H1 (cell line): Measurements from ENCODE around the gene CFAP210. TPM values are rescaled to one million over a fixed set of nuclear protein-coding genes. Genes with fewer than 3 reads are reported as not detected.

Experiments
- CTCF ChIA-PET: fragments of 300-600 bp; sonication (Branson Sonifier 250); formaldehyde crosslinking; loops from one replicate; lab custom pipeline; 2021; ENCODE audit not compliant: partially characterized antibody; lab: Charles Lee
- POLR2A ChIA-PET: fragments of 300-600 bp; sonication (Branson Sonifier 250); formaldehyde crosslinking; loops from one replicate; lab custom pipeline; 2021; ENCODE audit warnings: inconsistent platforms; ENCODE audit not compliant: partially characterized antibody; lab: Charles Lee
- DNase-seq, 2 experiments: peaks; one replicate each; pipeline versions ENCODE4 v3.0.0 to v3.0.0-alpha.2; 2010 to 2022; ENCODE audit warnings: low spot score in 2 of 2, low read depth in 1 of 2, mixed read lengths in 1 of 2
- FAIRE-seq: peaks from 2 replicates; lab custom pipeline; 2011; peaks lifted over from hg19 to GRCh38; lab: Jason Lieb, UNC
- H2AFZ ChIP-seq: 2 replicates; pipeline ENCODE4 v1.8.1; 2012; ENCODE audit warnings: low read length, inconsistent platforms
- H2AK5ac ChIP-seq: 2 replicates; pipeline ENCODE4 v1.6.1; 2013; ENCODE audit warnings: low read depth, low read length
- H2BK120ac ChIP-seq: replicated peaks from 2 replicates; pipeline ENCODE3; 2013; ENCODE audit warnings: low read depth, low read length, inconsistent platforms
- H2BK12ac ChIP-seq: 2 replicates; pipeline ENCODE4 v1.6.1; 2013; ENCODE audit warnings: low read depth, low read length
- H2BK15ac ChIP-seq: 2 replicates; pipeline ENCODE4 v1.6.1; 2013; ENCODE audit warnings: low read length
- H2BK20ac ChIP-seq: 2 replicates; pipeline ENCODE4 v1.6.1; 2013; ENCODE audit warnings: low read length
- H2BK5ac ChIP-seq: 2 replicates; pipeline ENCODE4 v1.6.1; 2013; ENCODE audit warnings: low read depth, low read length
- H3K14ac ChIP-seq: 2 replicates; pipeline ENCODE4 v1.6.1; 2013; ENCODE audit warnings: inconsistent platforms; ENCODE audit not compliant: insufficient read length
- H3K18ac ChIP-seq: 2 replicates; pipeline ENCODE4 v1.6.1; 2013; ENCODE audit warnings: low read length; ENCODE audit errors: extremely low read depth
- H3K23ac ChIP-seq: 2 replicates; pipeline ENCODE4 v1.6.1; 2013; ENCODE audit warnings: inconsistent platforms; ENCODE audit not compliant: insufficient read length
- H3K23me2 ChIP-seq: 2 replicates; pipeline ENCODE4 v1.6.1; 2013; ENCODE audit warnings: low read depth, low read length
- H3K27ac ChIP-seq: 2 replicates; pipeline ENCODE4 v1.6.1; 2011; ENCODE audit warnings: low read depth, low read length, inconsistent platforms
- H3K27me3 ChIP-seq, 4 experiments: replicated peaks in 1 of 4; 1 replicate in 1 of 4; 2 replicates in 3 of 4; pipeline versions ENCODE4 v1.6.1 to v1.8.1; 2011 to 2013; ENCODE audit warnings: low read length in 3 of 4, mild to moderate bottlenecking in 3 of 4, inconsistent platforms in 2 of 4, mixed read lengths in 2 of 4, moderate library complexity in 1 of 4; ENCODE audit not compliant: control insufficient read depth in 3 of 4, insufficient read depth in 3 of 4; ENCODE audit errors: extremely low read depth in 1 of 4
- H3K36me3 ChIP-seq, 4 experiments: 2 replicates each; pipeline versions ENCODE4 v1.6.1 to v1.8.1; 2011 to 2013; ENCODE audit warnings: mild to moderate bottlenecking in 4 of 4, low read length in 3 of 4, moderate library complexity in 2 of 4, control low read depth in 1 of 4, inconsistent platforms in 1 of 4; ENCODE audit not compliant: insufficient read depth in 4 of 4, control insufficient read depth in 2 of 4
- H3K4ac ChIP-seq: replicated peaks from 2 replicates; pipeline ENCODE3; 2013; ENCODE audit warnings: low read length, low read depth, mixed read lengths, inconsistent platforms; ENCODE audit not compliant: insufficient read length
- H3K4me1 ChIP-seq, 4 experiments: replicated peaks in 1 of 4; 1 replicate in 1 of 4; 2 replicates in 3 of 4; pipeline versions ENCODE4 v1.6.1 to v1.8.1; 2011 to 2013; ENCODE audit warnings: low read length in 3 of 4, inconsistent platforms in 2 of 4, mixed read lengths in 1 of 4; ENCODE audit not compliant: insufficient read depth in 4 of 4, control insufficient read depth in 3 of 4
- H3K4me2 ChIP-seq, 2 experiments: 2 replicates each; pipeline versions ENCODE4 v1.6.1 to v1.8.1; 2011 to 2013; ENCODE audit warnings: low read depth in 2 of 2, low read length in 2 of 2, control low read depth in 1 of 2, inconsistent platforms in 1 of 2, mild to moderate bottlenecking in 1 of 2; ENCODE audit not compliant: insufficient read depth in 1 of 2
- H3K4me3 ChIP-seq, 4 experiments: fragments of 200-600, 300-600 bp in 1 of 4; sonication (generic), shearing (Covaris generic), sonication (Bioruptor Twin) in 1 of 4; 2 replicates each; pipeline versions ENCODE4 v1.5.1 to v1.8.1; 2011 to 2016; ENCODE audit warnings: low read length in 4 of 4, low read depth in 3 of 4, control low read depth in 2 of 4, inconsistent platforms in 2 of 4, mild to moderate bottlenecking in 2 of 4, mixed read lengths in 1 of 4, moderate library complexity in 1 of 4; ENCODE audit not compliant: insufficient read depth in 2 of 4; ENCODE audit errors: extremely low read depth in 1 of 4
- H3K56ac ChIP-seq: replicated peaks from 2 replicates; pipeline ENCODE3; 2013; ENCODE audit warnings: low read depth, mild to moderate bottlenecking, mixed read lengths, low read length, inconsistent platforms; ENCODE audit not compliant: insufficient read length
- H3K79me1 ChIP-seq: 2 replicates; pipeline ENCODE4 v1.6.1; 2013; ENCODE audit warnings: low read depth, low read length, control low read depth
- H3K79me2 ChIP-seq, 2 experiments: 2 replicates each; pipeline versions ENCODE4 v1.6.1 to v1.8.1; 2012 to 2013; ENCODE audit warnings: low read length in 2 of 2, mild to moderate bottlenecking in 2 of 2, inconsistent platforms in 1 of 2; ENCODE audit not compliant: insufficient read depth in 2 of 2, control insufficient read depth in 1 of 2
- H3K9ac ChIP-seq, 4 experiments: replicated peaks in 1 of 4; 1 replicate in 1 of 4; 2 replicates in 3 of 4; pipeline versions ENCODE4 v1.6.1 to v1.8.1; 2011 to 2013; ENCODE audit warnings: low read depth in 3 of 4, low read length in 3 of 4, control low read depth in 2 of 4, mild to moderate bottlenecking in 2 of 4, moderate library complexity in 2 of 4, inconsistent platforms in 1 of 4; ENCODE audit errors: extremely low read depth in 1 of 4
- H3K9me3 ChIP-seq, 2 experiments: 2 replicates each; pipeline versions ENCODE4 v1.6.1 to v1.8.1; 2012 to 2013; ENCODE audit warnings: mild to moderate bottlenecking in 2 of 2, moderate library complexity in 2 of 2, control low read depth in 1 of 2, inconsistent platforms in 1 of 2, low read depth in 1 of 2, low read length in 1 of 2, mixed read lengths in 1 of 2; ENCODE audit not compliant: insufficient read depth in 2 of 2
- H4K20me1 ChIP-seq, 2 experiments: replicated peaks in 1 of 2; 2 replicates each; pipeline versions ENCODE3 to v1.8.1; 2011 to 2013; ENCODE audit warnings: inconsistent platforms in 2 of 2, low read length in 2 of 2, mild to moderate bottlenecking in 1 of 2; ENCODE audit not compliant: insufficient read depth in 2 of 2, control insufficient read depth in 1 of 2
- H4K5ac ChIP-seq: 2 replicates; pipeline ENCODE4 v1.6.1; 2013; ENCODE audit warnings: low read length, low read depth, mixed read lengths, inconsistent platforms; ENCODE audit not compliant: insufficient read length
- H4K8ac ChIP-seq: 2 replicates; pipeline ENCODE4 v1.8.0; 2013; ENCODE audit warnings: mild to moderate bottlenecking, moderate library complexity, low read length, inconsistent platforms; ENCODE audit not compliant: insufficient read depth; ENCODE audit errors: extremely low read depth
- H4K91ac ChIP-seq: replicated peaks from 2 replicates; pipeline ENCODE3; 2013; ENCODE audit warnings: low read length, mixed read lengths, inconsistent platforms; ENCODE audit not compliant: insufficient read length
- CBX5 ChIP-seq: fragments of 300-800, 300-1000 bp; sonication (generic); IDR thresholded peaks from 2 replicates; pipeline ENCODE4 v1.7.1; 2016; ENCODE audit warnings: antibody characterized with exemption, low read length, low read depth
- CTBP2 ChIP-seq: IDR thresholded peaks from 2 replicates; pipeline ENCODE4 v1.7.0; 2011; ENCODE audit warnings: borderline replicate concordance, mild to moderate bottlenecking, moderate library complexity, mixed read lengths, low read length; ENCODE audit not compliant: insufficient read depth, insufficient read length
- KDM4A ChIP-seq: IDR thresholded peaks from one replicate; pipeline ENCODE4 v1.7.1; 2012; ENCODE audit warnings: low read depth, mild to moderate bottlenecking, moderate library complexity, low read length, inconsistent platforms; ENCODE audit not compliant: severe bottlenecking
- POLR2A ChIP-seq, 2 experiments: IDR thresholded peaks; 1 replicate in 1 of 2; 2 replicates in 1 of 2; pipeline ENCODE4 v1.6.1; 2011; ENCODE audit warnings: low read depth in 2 of 2, low read length in 2 of 2, mild to moderate bottlenecking in 2 of 2; ENCODE audit errors: control extremely low read depth in 1 of 2
- POU5F1 ChIP-seq: IDR thresholded peaks from 2 replicates; pipeline ENCODE4 v1.6.1; 2011; ENCODE audit warnings: low read depth, mild to moderate bottlenecking, low read length, moderate library complexity
- RNF2 ChIP-seq: fragments of 200-900, 300-1000 bp; sonication (generic); IDR thresholded peaks from 2 replicates; pipeline ENCODE4 v1.7.1; 2016; ENCODE audit warnings: borderline replicate concordance, low read depth, mild to moderate bottlenecking, antibody characterized with exemption, low read length; ENCODE audit not compliant: poor library complexity, severe bottlenecking; ENCODE audit errors: missing control alignments
- SIN3A ChIP-seq, 2 experiments: IDR thresholded peaks in 1 of 2; conservative IDR thresholded peaks in 1 of 2; 2 replicates each; pipeline ENCODE4 v1.6.1; 2011 to 2012; ENCODE audit warnings: low read length in 2 of 2, improper control_type of control experiment in 1 of 2, low read depth in 1 of 2, mild to moderate bottlenecking in 1 of 2
- SRF ChIP-seq: IDR thresholded peaks from 2 replicates; pipeline ENCODE4 v1.6.1; 2011; ENCODE audit warnings: mild to moderate bottlenecking, low read depth, low read length, moderate library complexity
- TEAD4 ChIP-seq: IDR thresholded peaks from 2 replicates; pipeline ENCODE4 v1.6.1; 2012; ENCODE audit warnings: low read depth, low read length, inconsistent platforms, mixed read lengths
- WGBS, 2 experiments: shearing (Covaris generic) in 1 of 2; methylation state at CpG; one replicate each; pipeline versions ENCODE4 v1.1.6 to v1.1.7; 2013 to 2015; ENCODE audit warnings: low lambda C conversion rate in 2 of 2, mixed read lengths in 2 of 2, inconsistent platforms in 1 of 2, low coverage in 1 of 2, missing lambda C conversion rate in 1 of 2; ENCODE audit not compliant: insufficient replicate concordance in 2 of 2, insufficient coverage in 1 of 2, insufficient read length in 1 of 2; ENCODE audit errors: extremely low coverage in 1 of 2, missing lambda C conversion rate in 1 of 2; 5-methylcytosine and 5-hydroxymethylcytosine counted together
- polyA plus RNA-seq, 7 experiments: library from polyadenylated mRNA; depleted of rRNA in 3 of 7; stranded (reverse) in 5 of 7; unstranded in 2 of 7; fragments of >200 nt in 5 of 7; fragments of 200-250 nt in 2 of 7; gene quantifications; 1 replicate in 5 of 7; 2 replicates in 1 of 7; 4 replicates in 1 of 7; pipeline versions ENCODE4 v1.2.1 to v1.2.3, GENCODE V29; 2011 to 2013; ENCODE audit warnings: missing spikeins in 2 of 7, mixed read lengths in 2 of 7
- total RNA-seq: library from RNA; stranded (reverse); fragmentation: NEBNext Ultra II Directional; extraction: Animal tissue kit (Norgen Biotek cat#: 25700); gene quantifications from 2 replicates; pipeline ENCODE4 v1.2.1, GENCODE V29; 2021
- TF ChIP-seq, protein P1 (sequence below): IDR thresholded peaks from 2 replicates; pipeline ENCODE4 v1.6.1; 2012; ENCODE audit warnings: inconsistent platforms

The CFAP210 gene
- total and polyA plus RNA-seq, 2 of the 8 experiments (the other 6 are each of a cell fraction or from before 2014, with no cell fraction given): 0.06 to 0.37 TPM

DNA sequence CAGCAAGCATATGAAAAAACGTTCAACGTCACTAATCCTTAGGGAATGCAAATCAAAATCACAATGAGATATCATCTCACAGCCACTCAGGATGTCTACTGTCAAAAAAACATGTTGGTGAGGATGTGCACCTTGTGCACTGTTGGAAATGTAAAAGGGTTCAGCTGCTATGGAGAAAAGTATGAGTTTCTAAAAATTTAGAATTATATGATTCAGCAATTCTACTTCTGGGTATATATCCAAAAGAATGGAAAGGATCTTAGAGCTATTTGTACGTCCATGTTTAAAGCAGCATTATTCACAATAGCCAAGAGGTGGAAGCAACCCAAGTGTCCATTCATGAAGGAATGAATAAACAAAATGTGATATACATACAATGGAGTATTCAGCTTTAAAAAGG lies 50.0 kb downstream of the CFAP210 start:
- Histone ChIP-seq H3K18ac (no peak overlapping the region), H3K27me3 (no peaks in the 10 kb centered on the region), H2AK5ac (no peak overlapping the region), H2BK12ac (no peak overlapping the region), H3K4me2 (no peak overlapping the region), H2BK5ac (no peak overlapping the region), H3K79me2 (no peaks in the 10 kb centered on the region), H3K9me3 (no peaks in the 10 kb centered on the region), H3K4ac (no peak overlapping the region), H2BK120ac (no peak overlapping the region), H3K36me3 (no peaks in the 10 kb centered on the region), H4K8ac (no peak overlapping the region), H3K56ac (no peak overlapping the region), H3K14ac (no peak overlapping the region), H2BK20ac (no peak overlapping the region), H3K4me3 (no peak overlapping the region), H4K20me1 (peaks cover 0 to 2% of the 10 kb centered on the region in 2 experiments), H4K91ac (no peak overlapping the region), H2BK15ac (no peak overlapping the region), H3K79me1 (no peaks in the 10 kb centered on the region), H3K23me2 (no peaks in the 10 kb centered on the region; the same call in 1 of the 2 replicates), H3K4me1 (no peaks in the 10 kb centered on the region), H3K9ac (no peak overlapping the region), H3K23ac (no peak overlapping the region), H2AFZ (no peak overlapping the region), H4K5ac (no peak overlapping the region), H3K27ac (no peak overlapping the region)
- WGBS, 2 experiments: 75% methylated on average over 3 of the region's 3 CpGs; no CpG with 5 or more reads in 1 of the 2 experiments
- DNase-seq: no peak
- no peak for FAIRE-seq
- ChIA-PET CTCF (no interaction called here), POLR2A (interaction anchor here (0.6 kb wide), 1 partner anchor 170 kb away, joined by 3 read pairs; no protein-coding TSS in a partner anchor)
- no peak for TF ChIP-seq POU5F1
- TF ChIP-seq CTBP2: no peak
- TF ChIP-seq, protein P1, sequence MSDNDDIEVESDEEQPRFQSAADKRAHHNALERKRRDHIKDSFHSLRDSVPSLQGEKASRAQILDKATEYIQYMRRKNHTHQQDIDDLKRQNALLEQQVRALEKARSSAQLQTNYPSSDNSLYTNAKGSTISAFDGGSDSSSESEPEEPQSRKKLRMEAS: no peak
- TF ChIP-seq CBX5: no peak
- no peak for TF ChIP-seq KDM4A
- TF ChIP-seq TEAD4: no peak
- no peak for TF ChIP-seq SIN3A (conservative IDR thresholded peaks at IDR 0.05 in 1 of 2, IDR thresholded peaks at IDR 0.05 in 1 of 2; ENCODE audit: low read depth in 1 of 2, low read length in 2 of 2)
- no peak for TF ChIP-seq RNF2
- no peak for TF ChIP-seq SRF
- no peak for TF ChIP-seq POLR2A (IDR thresholded peaks at IDR 0.05; ENCODE audit: control extremely low read depth in 1 of 2, low read depth in 2 of 2, low read length in 2 of 2)
